GM18873 (cell line): ENCODE results near the gene KCNG2.

Source experiments
- ATAC-seq: cut with Tn5 transposase; IDR thresholded peaks from one replicate; pipeline ENCODE4 v1.9.1; 2021; ENCODE audit warnings: mild to moderate bottlenecking, moderate library complexity, moderate number of reproducible peaks; ENCODE audit not compliant: unreplicated experiment, low FRiP score

Gene KCNG2

DNA sequence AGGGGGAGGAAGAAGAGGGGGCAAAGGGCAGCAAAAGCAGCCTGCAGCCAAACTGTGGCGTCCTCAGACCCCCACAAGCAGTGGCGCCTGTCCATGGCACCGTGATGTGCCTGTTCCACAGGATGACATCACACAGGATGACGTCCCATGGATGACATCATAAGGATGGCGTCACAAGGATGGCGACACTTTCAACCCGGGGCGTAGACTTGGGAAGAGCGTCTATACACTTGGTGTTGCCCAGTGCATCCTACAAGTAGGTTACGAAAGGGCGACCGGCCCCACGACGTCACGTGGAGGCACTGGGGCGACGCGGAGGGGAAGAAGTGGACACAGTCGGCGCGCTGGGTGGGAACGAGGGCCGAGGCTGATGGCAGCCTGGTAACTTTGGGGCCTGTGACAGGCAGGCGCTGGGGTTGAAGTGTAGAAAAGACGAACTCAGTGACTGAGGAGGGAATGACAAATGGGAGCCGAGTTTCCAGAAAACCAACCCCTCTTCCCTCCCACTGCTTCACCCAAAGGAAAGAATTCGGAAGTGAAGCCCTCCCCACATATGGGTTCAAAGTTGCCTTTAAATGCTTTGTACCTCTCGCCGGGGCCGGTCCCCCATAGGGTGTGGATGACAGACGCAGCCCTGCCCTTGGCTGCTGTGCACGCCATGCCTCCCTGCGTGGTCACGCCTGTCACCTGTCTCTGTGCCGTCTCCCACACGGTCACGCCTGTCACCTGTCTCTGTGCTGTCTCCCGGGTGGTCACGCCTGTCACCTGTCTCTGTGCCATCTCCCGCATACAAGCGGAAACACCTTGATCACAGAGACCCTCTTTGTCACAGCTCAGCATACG is 13.4 kb upstream of the KCNG2 start:
- no peak for ATAC-seq

DNA sequence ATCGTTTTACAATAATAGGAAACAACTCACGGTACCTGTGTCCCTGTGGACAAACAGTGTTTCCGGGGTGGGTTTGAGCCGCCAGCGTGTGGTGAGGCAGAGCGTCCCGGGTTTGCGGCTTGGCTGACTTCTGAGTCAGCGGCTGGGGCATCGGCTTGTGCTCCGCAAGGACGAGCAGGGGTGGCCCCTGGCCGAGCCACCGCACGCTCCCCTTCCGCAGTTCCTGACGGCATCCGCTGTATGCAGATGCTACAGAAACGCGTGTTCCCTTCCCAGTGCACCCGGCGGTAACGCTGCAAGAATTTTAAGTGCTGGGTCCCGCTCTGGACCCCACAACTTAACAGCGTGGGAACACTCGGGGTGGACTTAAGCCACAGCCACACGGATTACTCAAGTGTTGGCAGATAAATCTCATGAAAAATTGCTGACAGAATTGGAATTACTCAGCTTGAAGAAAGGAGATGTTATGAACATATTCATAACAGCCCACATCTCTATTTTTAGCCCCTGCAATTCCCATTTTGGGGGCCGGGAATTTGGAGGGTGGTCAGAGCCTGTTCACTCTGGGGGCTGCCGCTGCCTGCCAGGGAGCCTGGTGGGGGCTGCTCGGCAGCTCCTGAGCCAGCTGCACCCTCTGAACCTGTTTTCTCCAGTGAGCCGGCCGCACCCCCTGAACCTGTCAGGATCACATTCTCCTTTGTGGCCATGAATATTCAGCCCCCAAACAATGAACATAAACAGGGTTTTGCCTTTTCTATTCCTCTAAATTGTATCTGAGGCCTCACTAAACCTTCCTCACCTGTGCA is 12.6 kb upstream of the KCNG2 start:
- ATAC-seq: no peak

DNA sequence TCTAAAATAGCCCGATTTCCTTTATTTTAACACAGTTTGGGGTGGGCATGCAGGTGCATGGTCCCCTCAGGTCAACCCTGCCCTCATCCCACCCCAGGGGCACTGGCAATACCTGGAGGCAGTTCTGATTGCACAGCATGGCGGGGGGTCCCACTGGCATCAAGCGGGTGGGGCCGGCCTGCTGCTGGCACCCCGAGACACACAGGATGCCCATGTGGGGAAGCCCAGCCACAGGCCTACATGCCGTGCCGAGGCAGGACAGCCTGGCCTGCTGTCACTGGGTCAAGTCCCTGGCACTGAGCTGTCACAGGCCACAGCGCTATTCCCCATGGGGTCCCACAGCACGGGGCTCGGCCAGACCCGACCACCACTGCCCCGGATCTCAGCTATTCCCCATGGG is 11.9 kb upstream of the KCNG2 start:
- ATAC-seq: no peak

DNA sequence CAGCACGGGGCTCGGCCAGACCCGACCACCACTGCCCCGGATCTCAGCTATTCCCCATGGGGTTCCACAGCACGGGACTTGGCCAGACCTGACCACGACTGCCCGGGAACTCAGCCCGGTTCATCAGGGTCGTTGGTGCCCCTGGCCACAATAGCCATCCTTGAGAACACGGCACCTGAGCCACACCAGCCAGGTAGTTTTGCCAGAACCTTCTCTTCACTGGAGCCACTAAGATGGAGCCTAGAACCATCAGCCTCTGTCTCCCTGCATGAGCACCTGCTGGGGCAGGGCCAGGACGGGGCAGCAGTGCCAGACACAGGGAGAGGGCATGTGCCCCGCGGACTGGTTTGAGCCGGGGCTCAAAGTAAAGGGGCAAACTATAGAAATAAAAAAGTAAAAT is 11.4 kb upstream of the KCNG2 start:
- no peak for ATAC-seq

DNA sequence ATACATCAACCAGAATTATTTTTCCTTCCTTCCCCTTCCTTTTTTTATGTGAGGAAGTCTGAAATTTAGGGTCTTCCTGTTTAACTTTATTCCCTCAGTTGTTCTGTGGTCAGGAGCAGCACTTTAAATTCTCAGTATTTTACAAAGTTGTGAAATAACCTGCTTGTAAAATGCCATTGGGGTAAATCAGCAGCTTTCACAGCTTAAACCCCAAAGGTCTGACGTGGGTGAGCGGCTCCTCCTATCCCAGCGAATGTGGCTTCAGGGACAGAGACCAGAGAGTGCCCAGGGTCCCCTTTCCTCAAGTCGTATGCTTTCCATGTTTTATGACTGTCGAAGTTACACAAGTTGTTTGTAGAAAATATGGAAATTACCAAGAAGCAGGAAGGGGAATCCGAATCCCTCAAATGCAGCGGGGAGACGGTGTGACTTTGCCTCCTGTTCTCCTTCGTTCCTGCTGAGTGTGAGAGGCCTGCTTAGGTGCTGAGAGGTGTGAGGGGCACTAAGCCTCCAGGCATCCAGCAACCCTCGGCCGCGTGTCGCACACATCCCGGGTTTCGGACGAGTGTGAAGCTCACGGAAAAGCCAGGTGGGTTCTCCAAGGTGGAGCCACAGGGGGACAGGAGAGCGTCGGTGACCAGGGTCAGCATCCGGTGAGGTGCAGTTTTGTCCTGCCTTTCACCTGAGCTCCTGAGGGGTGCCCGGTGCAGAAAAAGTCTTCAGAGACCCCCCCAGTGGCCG is 10.8 kb upstream of the KCNG2 start:
- ATAC-seq: no peak

DNA sequence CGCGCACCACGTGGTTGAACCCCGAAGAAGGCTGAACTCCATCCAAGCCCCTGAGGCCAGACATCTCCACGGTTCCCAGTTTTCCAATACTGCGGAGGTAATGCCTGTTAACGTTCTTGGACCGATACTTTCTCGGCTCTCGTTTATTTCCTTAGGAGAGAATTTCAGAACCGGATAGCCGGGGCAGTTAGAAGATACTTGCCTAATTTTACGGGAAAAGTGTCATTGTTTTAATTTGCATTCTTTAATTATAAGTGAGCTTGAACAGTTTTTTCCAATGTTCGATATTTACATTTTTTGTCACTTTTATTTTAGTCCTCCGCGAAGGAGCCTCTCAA is 10.2 kb upstream of the KCNG2 start:
- ATAC-seq: no peak

DNA sequence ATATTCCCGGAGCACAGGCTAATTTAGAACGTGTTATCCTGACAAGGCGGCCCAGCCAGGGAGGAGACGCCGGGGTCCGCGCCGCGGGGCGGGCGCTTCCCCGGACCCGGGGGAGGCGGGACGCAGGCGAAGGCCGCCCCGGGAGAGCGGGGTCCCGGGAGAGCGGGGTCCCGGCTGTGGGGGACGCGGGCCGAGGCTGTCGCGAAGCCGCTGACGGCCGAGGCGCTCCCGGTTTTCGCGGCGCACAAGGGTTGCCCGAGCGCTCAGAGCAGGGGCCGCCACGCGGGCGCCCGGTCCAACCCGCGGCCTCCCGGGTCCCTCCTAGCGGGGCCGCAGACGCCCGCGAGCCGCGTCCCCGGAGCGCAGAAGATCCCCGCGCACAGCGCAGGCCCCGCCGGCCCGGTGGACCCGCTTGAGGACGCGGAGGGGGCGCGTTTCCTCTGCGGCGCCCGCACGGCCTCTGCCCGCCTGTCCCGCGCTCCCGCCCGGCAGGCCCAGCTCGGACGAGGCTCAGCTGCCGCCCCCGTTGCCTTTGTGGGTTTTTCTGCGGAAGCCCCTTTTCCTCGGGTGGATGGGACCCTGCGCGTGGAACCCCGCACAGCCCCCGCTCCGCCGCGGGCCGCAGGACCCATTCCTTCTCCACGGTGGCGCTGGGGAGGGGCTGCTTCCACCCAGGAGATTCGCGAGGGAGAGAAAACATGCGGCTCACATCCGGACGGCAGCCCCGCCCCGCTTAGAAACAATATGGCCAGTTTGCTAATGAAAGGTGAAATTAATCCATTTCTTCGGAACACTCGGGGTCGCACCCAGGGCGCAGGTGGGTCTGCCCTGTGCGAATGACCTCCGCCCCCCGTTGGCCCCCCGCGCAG is 9.6 kb upstream of the KCNG2 start:
- ATAC-seq: no peak

DNA sequence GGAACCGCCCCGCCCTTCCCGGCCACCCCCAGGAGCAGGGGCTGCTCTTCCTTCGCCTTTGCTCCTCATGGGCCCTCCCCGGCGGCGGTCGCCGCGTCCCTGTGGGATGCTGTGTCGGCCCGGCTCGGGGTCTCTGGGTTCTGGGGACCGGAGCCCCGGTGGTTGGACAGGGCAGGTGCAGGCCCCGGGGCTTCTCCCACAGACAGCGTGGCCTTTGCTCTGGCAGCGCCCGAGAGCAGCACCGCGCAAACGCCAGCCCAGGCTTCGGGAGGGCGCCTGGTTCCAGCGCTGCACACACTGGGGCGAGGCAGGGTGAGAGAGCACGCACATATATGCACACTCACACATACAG is 9.0 kb upstream of the KCNG2 start:
- no peak for ATAC-seq

DNA sequence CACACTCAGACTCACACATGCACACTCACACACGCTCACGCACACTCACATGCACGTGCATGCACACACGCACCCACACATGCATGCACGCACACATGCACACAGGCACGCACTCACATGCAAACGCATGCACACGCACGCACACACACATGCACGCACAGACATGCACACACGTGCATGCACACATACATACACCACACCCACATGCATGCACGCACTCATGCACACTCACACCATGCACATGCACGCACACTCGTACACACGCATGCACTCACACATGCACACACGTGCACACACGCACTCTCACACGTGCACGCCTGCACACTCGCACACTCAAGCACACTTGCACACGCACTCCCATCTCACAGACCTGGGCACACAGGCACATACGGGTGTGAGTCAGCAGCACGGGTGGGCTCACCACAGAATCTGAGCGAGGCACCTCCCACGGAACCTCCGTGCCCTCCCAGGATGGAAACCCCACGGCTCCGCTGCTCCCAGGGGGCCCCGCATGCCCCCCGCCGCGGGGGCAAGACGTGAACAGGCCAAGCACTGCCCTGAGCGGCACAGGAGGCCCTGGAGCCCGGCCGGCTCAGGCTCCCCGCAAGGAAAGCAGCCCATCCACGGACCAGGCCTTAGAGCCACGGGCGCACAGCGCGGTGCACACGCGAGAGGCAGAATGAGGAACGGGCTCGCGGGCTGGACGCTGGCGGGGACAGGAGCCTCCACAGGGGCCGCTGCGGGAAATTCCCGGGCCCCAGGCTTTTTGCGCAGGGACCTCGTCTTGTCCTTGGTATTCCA is 8.4 kb upstream of the KCNG2 start:
- no peak for ATAC-seq

DNA sequence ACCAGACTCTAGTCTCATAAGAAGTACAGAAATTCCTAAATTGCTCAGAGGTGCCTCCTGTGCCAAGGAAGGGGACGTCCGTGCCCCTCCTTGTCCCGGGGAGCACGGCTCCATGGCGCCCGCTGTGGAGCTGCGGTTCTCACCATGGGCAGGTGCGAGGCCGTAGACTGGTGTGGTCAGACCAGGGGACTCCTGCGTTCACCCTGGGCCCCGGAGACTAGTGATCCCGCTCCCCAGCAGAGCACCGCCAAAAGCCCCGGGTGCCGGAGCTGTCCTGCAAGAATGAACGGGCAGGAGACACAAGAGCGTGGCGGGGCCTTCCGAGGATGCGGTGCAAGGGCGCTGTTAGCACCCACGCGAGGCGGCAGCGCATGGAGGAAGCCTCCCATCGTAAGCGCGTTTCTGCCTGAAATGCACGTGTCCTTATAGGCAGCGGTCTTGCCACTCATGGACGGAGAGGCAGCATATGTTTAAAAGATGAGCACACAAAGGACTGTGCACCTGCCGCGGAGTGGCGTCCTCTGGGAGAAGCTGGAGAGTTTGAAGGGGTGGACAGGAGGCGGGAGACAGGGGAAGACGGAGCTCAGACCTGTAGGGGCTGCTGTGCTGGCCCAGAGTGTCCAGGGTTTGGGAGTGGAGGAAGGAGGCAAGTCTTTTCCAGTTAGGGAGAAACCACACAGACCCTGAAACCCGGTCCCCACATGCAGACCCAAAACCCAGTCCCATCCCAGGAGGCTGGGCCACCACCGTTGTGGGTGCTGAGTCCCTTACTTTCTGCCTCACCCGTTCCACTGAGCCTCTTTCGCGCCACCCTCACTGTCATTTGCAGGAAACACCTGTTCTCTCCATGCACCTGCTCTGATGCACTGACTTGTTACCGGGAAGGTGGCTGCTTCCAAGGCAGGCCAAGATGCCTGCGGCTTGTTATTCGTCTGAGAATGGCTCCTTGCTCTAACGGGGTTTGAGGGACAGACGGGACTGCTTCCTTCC is 7.5 kb upstream of the KCNG2 start:
- no peak for ATAC-seq

DNA sequence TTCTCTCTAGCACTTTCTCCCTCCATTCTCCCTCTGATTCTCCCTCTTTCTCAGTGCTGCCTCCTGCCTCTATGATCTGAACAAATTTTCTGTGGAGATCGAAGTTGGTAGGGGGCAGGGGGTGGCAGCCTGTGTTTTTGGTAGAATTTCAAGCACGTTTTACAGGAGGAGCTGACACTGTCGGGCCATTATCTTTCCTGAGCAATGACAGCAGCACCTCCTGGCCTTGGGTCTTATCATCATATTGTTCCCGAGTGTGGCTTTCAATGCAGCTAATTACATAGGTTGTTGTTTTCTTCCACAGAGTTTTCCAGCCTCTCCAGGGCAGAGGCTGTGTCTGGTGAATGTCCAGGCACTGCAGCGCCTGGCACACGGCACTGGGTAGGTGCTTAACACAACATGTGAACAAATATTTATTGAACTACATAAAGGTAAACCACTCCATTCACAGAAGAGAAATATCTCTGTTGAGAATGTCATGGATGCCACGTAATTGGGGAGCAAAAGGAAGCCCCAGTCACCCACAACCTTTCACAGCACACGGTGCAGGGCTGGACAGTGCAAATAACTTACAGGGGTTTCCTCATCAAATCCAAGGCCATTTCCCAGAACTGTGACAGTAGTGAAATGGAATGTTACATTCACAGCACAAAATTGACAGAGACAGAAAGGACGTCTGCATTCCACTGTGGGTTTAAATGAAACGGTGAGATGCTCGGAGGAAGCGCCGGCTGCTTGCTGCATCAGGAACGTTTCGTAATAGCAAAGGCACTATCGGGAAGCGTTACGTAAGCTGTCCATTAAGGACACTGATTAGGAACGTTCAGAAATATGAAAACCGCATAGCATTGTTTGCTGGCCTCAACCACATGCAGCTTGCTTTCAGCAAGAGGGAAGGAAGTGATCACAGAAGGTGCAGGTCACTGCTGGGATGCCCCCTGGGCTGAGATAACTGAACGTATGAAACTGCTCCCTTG is 6.5 kb upstream of the KCNG2 start:
- ATAC-seq: no peak

DNA sequence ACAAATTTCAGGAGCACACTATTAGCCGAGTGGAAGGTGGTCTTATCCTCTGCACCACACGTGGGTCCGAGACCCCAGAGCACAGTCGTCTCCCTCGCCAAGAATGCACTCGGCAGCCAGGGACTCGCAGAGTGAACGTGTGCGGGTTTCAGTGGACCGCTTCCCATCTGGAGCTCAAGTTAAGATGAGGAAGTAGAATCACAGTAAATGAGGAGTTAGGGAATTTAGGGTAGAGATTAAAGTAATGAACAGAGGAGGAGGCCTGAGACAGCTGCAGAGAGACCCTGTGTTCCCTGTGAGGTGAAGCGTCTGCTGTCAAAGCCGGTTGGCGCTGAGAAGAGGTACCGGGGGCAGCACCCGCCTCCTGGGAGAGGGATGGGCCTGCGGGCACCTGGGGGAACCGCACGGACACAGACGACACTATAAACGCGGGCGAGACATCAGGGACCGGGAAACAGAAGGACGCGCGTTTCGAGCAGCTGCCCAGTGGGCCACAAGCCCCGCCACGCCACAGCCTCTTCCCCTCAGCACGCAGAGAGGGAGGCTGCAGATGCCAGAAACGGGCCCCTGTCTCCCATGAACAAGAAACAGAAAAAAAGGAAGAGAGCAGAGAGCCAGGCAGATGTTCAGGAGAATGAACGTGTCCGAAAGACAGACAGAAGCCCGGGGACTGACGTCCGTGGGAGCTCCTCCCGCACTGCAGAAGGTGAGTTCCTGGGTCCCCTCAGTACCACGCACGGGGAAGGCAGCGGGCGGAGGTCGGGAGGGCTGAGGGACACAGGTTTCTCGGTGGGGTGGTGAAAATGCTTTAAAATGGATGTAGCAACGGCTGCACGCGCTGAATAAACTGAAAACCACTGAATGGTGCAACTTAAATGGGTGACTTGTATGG is 5.4 kb upstream of the KCNG2 start:
- no peak for ATAC-seq

DNA sequence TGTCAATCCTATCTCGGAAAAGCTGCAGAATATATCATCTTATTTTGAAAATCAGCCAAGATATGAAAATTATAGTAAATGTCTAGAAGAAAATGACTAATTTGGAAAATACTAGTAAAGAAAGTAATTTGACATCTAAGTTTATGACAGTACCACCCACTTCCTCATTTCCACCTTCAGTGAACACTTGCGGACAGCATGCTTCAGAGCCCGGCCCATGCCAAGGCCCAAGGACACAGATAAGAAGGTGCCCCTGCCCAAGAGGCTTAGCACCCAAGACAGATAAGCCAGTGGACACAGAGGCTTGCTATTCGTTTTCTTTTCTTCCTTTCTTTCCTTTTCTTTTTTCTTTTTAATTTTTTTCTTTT is 4.8 kb upstream of the KCNG2 start:
- no peak for ATAC-seq

DNA sequence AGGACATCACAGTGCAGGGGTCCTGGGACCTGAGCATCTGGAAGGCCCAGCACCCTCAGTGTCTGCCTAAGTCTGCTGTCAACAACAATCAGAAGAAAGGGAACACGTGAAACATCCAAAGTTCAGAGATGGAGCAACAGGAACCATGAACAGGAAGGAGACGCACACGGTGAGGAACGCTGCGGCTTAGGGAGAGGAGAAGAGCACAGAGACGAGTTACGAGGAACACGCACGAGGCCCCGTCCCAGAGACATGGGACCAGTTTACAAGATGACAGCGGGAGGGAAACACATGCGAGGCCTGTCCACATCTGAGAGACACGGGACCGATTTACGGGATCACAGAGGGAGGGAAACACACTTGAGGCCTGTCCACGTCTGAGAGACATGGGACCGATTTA is 2.9 kb upstream of the KCNG2 start:
- ATAC-seq: no peak

DNA sequence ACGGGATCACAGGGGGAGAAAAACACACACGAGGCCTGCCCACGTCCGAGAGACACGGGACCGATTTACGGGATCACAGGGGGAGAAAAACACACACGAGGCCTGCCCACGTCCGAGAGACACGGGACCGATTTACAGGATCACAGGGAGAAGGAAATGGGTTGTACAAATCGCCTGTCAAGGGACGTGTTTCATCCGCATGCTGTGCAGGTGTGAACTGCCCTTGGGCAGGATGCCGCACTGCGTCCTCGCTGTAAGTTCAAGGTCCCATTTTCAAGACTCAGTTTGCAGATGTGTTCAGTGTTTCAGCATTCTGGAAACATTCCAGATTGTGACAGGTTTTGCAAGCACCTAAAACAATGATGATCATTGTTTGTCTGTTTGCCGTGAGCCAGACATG is 2.3 kb upstream of the KCNG2 start:
- ATAC-seq: no peak

DNA sequence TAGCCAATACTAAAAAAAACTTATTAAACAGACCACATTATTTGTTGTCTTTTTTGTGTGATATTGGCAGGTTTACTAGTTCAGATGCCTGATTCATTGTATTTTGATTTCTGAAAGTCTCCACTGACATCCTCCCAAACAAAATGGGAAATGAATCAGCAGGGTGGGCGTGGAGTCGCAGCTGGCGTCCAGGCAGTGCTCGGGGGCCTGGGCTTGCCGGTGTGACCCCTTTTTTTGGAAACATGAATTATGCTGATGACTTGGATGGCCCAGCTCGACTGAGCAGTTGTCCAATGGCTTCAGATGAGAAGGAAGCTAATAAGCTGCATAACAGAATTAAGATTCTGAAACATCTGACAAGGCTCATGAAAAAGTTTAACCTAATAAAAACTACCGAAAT is 1.7 kb upstream of the KCNG2 start:
- ATAC-seq: no peak
